Smooth muscle cell (in vitro differentiated cells): ENCODE data around the gene FFAR1. TPM values are rescaled to one million over a fixed set of nuclear protein-coding genes. Genes with fewer than 3 reads are reported as not detected.

Experiments used
- DNase-seq: peaks from one replicate; lab custom pipeline; 2025; ENCODE audit not compliant: unreplicated experiment; lab: John Stamatoyannopoulos, UW
- H2AFZ ChIP-seq: fragments of 200-600 bp; sonication (generic); 2 replicates; pipeline ENCODE4 v1.6.0; 2016; ENCODE audit warnings: antibody characterized with exemption, low read depth, mild to moderate bottlenecking
- H3F3A ChIP-seq: fragments of 200-600 bp; sonication (generic); 2 replicates; pipeline ENCODE4 v1.6.0; 2017; ENCODE audit warnings: antibody characterized with exemption, low read depth
- H3K27ac ChIP-seq: fragments of 200-600 bp; sonication (generic); 2 replicates; pipeline ENCODE4 v1.5.1; 2016; ENCODE audit warnings: low read depth, mild to moderate bottlenecking
- H3K27me3 ChIP-seq: fragments of 200-600 bp; sonication (generic); 2 replicates; pipeline ENCODE4 v1.6.1; 2016; ENCODE audit warnings: low read depth, mild to moderate bottlenecking
- H3K36me3 ChIP-seq: fragments of 200-600 bp; sonication (generic); 2 replicates; pipeline ENCODE4 v1.5.1; 2016; ENCODE audit warnings: low read depth
- H3K4me1 ChIP-seq: fragments of 200-600 bp; sonication (generic); 2 replicates; pipeline ENCODE4 v1.5.1; 2016; ENCODE audit warnings: low read depth
- H3K4me2 ChIP-seq: fragments of 200-600 bp; sonication (generic); 2 replicates; pipeline ENCODE4 v1.6.0; 2016; ENCODE audit warnings: mild to moderate bottlenecking
- H3K4me3 ChIP-seq: fragments of 200-600 bp; sonication (generic); 2 replicates; pipeline ENCODE4 v1.5.1; 2016; ENCODE audit warnings: mild to moderate bottlenecking
- H3K79me2 ChIP-seq: fragments of 200-600 bp; sonication (generic); 2 replicates; pipeline ENCODE4 v1.6.0; 2016; ENCODE audit warnings: low read depth, mild to moderate bottlenecking
- H3K9ac ChIP-seq: fragments of 200-600 bp; sonication (generic); 2 replicates; pipeline ENCODE4 v1.6.0; 2016; ENCODE audit warnings: low read depth
- H3K9me3 ChIP-seq: fragments of 200-600 bp; sonication (generic); replicated peaks from 2 replicates; pipeline ENCODE4 v1.5.1; 2016; ENCODE audit warnings: low read depth
- H4K20me1 ChIP-seq: fragments of 200-600 bp; sonication (generic); 2 replicates; pipeline ENCODE4 v1.6.0; 2016; ENCODE audit warnings: low read depth
- WGBS: methylation state at CpG from one replicate; pipeline ENCODE4 v1.1.7; 2016; ENCODE audit warnings: low lambda C conversion rate; 5-methylcytosine and 5-hydroxymethylcytosine counted together
- polyA plus RNA-seq: library from polyadenylated mRNA; unstranded; fragments of >200 nt; fragmentation: Nextera tagmentation; extraction: Ambion mirVana; gene quantifications from 2 replicates; pipeline ENCODE4 v1.2.1, GENCODE V29; 2016
- total RNA-seq: library from RNA; depleted of rRNA; stranded (reverse); fragments of >200 nt; gene quantifications from 2 replicates; pipeline ENCODE4 v1.2.3, GENCODE V29; 2014
- TF ChIP-seq, protein P1 (sequence below): fragments of 200-600 bp; sonication (generic); IDR thresholded peaks from 2 replicates; pipeline ENCODE4 v1.5.1; 2017; ENCODE audit warnings: borderline replicate concordance, mild to moderate bottlenecking, antibody characterized with exemption; ENCODE audit not compliant: insufficient read depth, poor library complexity, severe bottlenecking

FFAR1 gene
- total and polyA plus RNA-seq, 2 experiments from 2014 or later, result not detected

DNA sequence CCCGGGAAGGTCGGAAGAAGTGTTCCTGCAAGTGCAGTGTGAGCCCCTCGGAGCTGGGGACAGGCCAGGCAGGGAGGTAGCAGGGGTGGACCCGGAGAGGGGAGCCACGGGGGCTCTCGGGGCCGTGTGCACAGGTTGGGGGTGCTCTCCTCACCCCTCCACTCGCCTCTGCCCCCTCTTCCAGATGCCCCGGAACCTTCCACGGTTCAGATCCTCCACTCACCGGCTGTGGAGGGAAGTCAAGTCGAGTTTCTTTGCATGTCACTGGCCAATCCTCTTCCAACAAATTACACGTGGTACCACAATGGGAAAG lies 9.8 kb upstream of the FFAR1 start:
- Histone ChIP-seq H3K9ac (no peak overlapping the region), H3K4me2 (no peak overlapping the region), H3K79me2 (no peaks in the 10 kb centered on the region), H3K4me3 (no peak overlapping the region), H4K20me1 (no peaks in the 10 kb centered on the region), H3K4me1 (no peaks in the 10 kb centered on the region), H3K9me3 (no peaks in the 10 kb centered on the region), H3F3A (no peaks in the 10 kb centered on the region), H3K27ac (no peak overlapping the region), H3K36me3 (no peaks in the 10 kb centered on the region), H2AFZ (no peak overlapping the region), H3K27me3 (no peaks in the 10 kb centered on the region)
- TF ChIP-seq, protein P1, sequence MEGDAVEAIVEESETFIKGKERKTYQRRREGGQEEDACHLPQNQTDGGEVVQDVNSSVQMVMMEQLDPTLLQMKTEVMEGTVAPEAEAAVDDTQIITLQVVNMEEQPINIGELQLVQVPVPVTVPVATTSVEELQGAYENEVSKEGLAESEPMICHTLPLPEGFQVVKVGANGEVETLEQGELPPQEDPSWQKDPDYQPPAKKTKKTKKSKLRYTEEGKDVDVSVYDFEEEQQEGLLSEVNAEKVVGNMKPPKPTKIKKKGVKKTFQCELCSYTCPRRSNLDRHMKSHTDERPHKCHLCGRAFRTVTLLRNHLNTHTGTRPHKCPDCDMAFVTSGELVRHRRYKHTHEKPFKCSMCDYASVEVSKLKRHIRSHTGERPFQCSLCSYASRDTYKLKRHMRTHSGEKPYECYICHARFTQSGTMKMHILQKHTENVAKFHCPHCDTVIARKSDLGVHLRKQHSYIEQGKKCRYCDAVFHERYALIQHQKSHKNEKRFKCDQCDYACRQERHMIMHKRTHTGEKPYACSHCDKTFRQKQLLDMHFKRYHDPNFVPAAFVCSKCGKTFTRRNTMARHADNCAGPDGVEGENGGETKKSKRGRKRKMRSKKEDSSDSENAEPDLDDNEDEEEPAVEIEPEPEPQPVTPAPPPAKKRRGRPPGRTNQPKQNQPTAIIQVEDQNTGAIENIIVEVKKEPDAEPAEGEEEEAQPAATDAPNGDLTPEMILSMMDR, result no peak
- WGBS, result 90% methylated on average over 11 of the region's 13 CpGs
- DNase-seq, result no peak

DNA sequence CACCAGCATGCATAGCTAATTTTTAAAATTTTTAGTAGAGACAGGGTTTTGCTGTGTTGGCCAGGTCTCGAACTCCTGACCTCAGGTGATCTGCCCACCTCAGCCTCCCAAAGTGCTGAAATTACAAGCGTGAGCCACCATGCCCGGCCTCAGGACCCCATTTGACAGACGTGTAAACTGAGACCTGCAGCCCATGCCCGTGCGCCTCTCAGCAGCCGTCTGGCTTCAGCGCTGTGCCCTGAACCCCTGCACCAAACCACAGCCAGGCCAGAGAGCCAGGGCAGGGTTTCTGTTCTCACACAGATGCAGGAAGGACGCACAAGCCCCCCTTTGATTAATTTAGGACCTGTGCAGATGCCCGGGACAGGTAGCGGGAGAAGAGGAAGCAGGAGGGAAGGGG lies 7.3 kb upstream of the FFAR1 start:
- no peak overlapping the region for H2AFZ ChIP-seq
- TF ChIP-seq, protein P1, result no peak
- no peaks in the 10 kb centered on the region for H4K20me1 ChIP-seq
- no peak for DNase-seq
- no peak overlapping the region for H3K4me3 ChIP-seq
- H3K27me3 ChIP-seq, result no peaks in the 10 kb centered on the region
- 82% methylated on average over 11 of the region's 11 CpGs for WGBS
- H3K4me2 ChIP-seq, result no peak overlapping the region
- no peaks in the 10 kb centered on the region for H3K79me2 ChIP-seq
- no peaks in the 10 kb centered on the region for H3F3A ChIP-seq
- no peaks in the 10 kb centered on the region for H3K4me1 ChIP-seq
- H3K9me3 ChIP-seq, result no peaks in the 10 kb centered on the region
- H3K36me3 ChIP-seq, result no peaks in the 10 kb centered on the region
- no peak overlapping the region for H3K9ac ChIP-seq
- H3K27ac ChIP-seq, result no peak overlapping the region

DNA sequence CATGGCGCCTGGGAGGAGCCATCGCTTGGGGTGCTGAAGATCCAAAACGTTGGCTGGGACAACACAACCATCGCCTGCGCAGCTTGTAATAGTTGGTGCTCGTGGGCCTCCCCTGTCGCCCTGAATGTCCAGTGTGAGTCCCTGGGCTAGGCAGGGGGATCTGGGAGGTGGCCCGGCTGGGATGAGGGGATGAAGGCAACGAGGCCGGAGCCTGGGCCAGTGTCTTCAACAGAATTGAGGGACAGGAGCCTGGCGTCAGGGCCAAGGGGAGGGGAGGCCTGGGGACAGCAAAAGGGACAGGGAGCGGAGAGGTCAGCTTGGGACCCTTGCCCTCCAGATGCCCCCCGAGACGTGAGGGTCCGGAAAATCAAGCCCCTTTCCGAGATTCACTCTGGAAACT lies 6.7 kb upstream of the FFAR1 start:
- Histone ChIP-seq H3K4me1 (no peaks in the 10 kb centered on the region), H3K36me3 (no peaks in the 10 kb centered on the region), H3K9me3 (no peaks in the 10 kb centered on the region), H3K4me3 (no peak overlapping the region), H3K9ac (no peak overlapping the region), H3K4me2 (no peak overlapping the region), H3K27me3 (no peaks in the 10 kb centered on the region), H4K20me1 (no peaks in the 10 kb centered on the region), H3K27ac (no peak overlapping the region), H3F3A (no peaks in the 10 kb centered on the region), H3K79me2 (no peaks in the 10 kb centered on the region), H2AFZ (no peak overlapping the region)
- TF ChIP-seq, protein P1, result no peak
- 89% methylated on average over 16 of the region's 16 CpGs for WGBS
- no peak for DNase-seq

DNA sequence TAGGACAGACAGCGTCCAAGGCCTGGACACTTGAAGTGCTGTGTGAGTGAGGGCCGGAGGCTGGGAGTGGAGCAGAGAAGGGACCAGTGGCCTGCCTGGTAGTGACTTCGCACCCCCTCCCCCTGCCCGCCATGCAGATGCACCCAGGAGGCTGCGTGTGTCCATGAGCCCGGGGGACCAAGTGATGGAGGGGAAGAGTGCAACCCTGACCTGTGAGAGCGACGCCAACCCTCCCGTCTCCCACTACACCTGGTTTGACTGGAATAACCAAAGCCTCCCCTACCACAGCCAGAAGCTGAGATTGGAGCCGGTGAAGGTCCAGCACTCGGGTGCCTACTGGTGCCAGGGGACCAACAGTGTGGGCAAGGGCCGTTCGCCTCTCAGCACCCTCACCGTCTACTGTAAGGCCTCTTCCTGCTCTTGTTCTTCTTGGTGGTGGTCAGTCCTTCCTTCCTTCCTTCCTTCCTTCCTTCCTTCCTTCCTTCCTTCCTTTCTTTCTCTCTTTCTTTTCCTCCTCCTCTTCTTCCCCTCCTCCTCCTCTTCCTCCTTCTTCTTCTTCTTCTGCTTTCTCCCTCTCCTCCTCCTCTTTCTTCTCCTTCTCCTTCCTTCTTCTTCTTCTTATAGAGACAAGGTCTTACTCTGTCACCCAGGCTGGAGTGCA lies 6.0 kb upstream of the FFAR1 start:
- no peak overlapping the region for H3K9ac ChIP-seq
- no peak overlapping the region for H3K4me3 ChIP-seq
- H4K20me1 ChIP-seq, result no peaks in the 10 kb centered on the region
- no peak overlapping the region for H2AFZ ChIP-seq
- no peaks in the 10 kb centered on the region for H3K27me3 ChIP-seq
- TF ChIP-seq, protein P1, result no peak
- H3F3A ChIP-seq, result no peaks in the 10 kb centered on the region
- no peaks in the 10 kb centered on the region for H3K79me2 ChIP-seq
- no peaks in the 10 kb centered on the region for H3K36me3 ChIP-seq
- H3K9me3 ChIP-seq, result no peaks in the 10 kb centered on the region
- no peaks in the 10 kb centered on the region for H3K4me1 ChIP-seq
- no peak overlapping the region for H3K4me2 ChIP-seq
- 92% methylated on average over 14 of the region's 14 CpGs for WGBS
- H3K27ac ChIP-seq, result no peak overlapping the region
- DNase-seq, result no peak
